Parathyroid adenoma (tissue), 2 donors: Measurements from ENCODE around the gene NEK7.

Experiments
- H2AFZ ChIP-seq: fragments of 300-600 bp; sonication (generic); one replicate; pipeline ENCODE4 v1.7.0; 2017; ENCODE audit warnings: antibody characterized with exemption, mild to moderate bottlenecking
- H3K27ac ChIP-seq: fragments of 300-600 bp; sonication (generic); one replicate; pipeline ENCODE4 v1.7.0; 2017
- H3K27me3 ChIP-seq: fragments of 300-600 bp; sonication (generic); one replicate; pipeline ENCODE4 v1.7.0; 2017; ENCODE audit warnings: low read length; ENCODE audit not compliant: control insufficient read depth, insufficient read depth
- H3K36me3 ChIP-seq: fragments of 300-600 bp; sonication (generic); one replicate; pipeline ENCODE4 v1.7.0; 2017; ENCODE audit warnings: low read length; ENCODE audit not compliant: control insufficient read depth, insufficient read depth
- H3K4me1 ChIP-seq: fragments of 300-600 bp; sonication (generic); one replicate; pipeline ENCODE4 v1.7.0; 2017; ENCODE audit warnings: control low read depth
- H3K4me2 ChIP-seq: fragments of 300-600 bp; sonication (generic); one replicate; pipeline ENCODE4 v1.7.0; 2017; ENCODE audit warnings: low read length
- H3K4me3 ChIP-seq: fragments of 300-600 bp; sonication (generic); one replicate; pipeline ENCODE4 v1.7.0; 2017; ENCODE audit warnings: low read depth, low read length
- H3K79me2 ChIP-seq: fragments of 300-600 bp; sonication (generic); one replicate; pipeline ENCODE4 v1.7.0; 2017; ENCODE audit warnings: control low read depth
- H3K9ac ChIP-seq: fragments of 300-600 bp; sonication (generic); one replicate; pipeline ENCODE4 v1.7.0; 2017; ENCODE audit warnings: mild to moderate bottlenecking
- H3K9me3 ChIP-seq: fragments of 300-600 bp; sonication (generic); one replicate; pipeline ENCODE4 v1.7.0; 2017; ENCODE audit warnings: low read length; ENCODE audit not compliant: control insufficient read depth
- TF ChIP-seq, protein P1 (sequence below): fragments of 300-600 bp; sonication (generic); IDR thresholded peaks from one replicate; pipeline ENCODE4 v1.7.0; 2017; ENCODE audit warnings: antibody characterized with exemption, mild to moderate bottlenecking
- donor health status: primary hyperparathyroidism.

Gene NEK7

DNA sequence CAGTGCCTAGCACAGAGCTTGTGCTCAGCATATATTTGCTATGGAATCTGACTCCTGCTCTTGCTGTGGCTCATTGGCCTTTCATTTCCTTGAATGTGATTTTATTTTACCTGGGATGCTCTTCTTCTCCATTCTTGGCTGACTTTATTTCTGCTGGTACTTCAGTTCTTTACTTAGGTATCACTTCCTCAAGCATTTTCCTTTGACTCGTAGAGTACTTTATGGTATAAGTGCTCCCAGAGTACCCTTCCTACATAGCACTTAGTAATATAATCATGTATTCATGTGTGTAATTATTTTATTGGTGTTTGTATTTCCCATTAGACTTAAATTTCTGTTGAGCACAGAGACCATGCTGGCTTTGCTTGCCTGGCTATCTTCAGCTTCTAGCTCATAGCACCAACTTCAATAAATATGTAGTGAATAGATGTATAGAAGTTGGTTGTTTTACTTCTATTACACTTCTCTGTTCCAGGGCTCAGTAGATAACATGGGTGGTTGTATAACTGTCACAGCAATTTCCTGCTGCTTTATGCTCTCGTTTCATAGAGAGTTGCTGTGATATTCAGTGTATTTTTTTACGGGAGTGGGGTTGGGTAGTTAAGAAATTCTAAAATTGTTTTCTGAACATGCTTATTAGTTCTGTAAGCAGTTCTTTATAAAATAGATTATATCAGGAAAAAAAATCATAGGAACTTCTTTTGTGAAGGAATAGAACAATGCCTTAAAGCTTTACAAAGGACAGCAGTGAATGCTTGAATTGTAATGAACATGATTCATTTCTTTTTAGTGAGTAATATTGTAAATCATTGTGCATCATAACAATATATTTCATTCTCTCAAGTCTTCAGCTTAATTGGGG, 112.2 kb downstream of the NEK7 start:
- Histone ChIP-seq H3K27me3 (no peaks in the 10 kb centered on the region), H3K4me3 (no peak overlapping the region), H3K4me1 (no peaks in the 10 kb centered on the region), H3K4me2 (no peak overlapping the region), H2AFZ (no peak overlapping the region), H3K9ac (no peak overlapping the region), H3K27ac (no peak overlapping the region), H3K9me3 (no peaks in the 10 kb centered on the region), H3K79me2 (no peaks in the 10 kb centered on the region), H3K36me3 (no peaks in the 10 kb centered on the region)
- TF ChIP-seq, protein P1, sequence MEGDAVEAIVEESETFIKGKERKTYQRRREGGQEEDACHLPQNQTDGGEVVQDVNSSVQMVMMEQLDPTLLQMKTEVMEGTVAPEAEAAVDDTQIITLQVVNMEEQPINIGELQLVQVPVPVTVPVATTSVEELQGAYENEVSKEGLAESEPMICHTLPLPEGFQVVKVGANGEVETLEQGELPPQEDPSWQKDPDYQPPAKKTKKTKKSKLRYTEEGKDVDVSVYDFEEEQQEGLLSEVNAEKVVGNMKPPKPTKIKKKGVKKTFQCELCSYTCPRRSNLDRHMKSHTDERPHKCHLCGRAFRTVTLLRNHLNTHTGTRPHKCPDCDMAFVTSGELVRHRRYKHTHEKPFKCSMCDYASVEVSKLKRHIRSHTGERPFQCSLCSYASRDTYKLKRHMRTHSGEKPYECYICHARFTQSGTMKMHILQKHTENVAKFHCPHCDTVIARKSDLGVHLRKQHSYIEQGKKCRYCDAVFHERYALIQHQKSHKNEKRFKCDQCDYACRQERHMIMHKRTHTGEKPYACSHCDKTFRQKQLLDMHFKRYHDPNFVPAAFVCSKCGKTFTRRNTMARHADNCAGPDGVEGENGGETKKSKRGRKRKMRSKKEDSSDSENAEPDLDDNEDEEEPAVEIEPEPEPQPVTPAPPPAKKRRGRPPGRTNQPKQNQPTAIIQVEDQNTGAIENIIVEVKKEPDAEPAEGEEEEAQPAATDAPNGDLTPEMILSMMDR: no peak

DNA sequence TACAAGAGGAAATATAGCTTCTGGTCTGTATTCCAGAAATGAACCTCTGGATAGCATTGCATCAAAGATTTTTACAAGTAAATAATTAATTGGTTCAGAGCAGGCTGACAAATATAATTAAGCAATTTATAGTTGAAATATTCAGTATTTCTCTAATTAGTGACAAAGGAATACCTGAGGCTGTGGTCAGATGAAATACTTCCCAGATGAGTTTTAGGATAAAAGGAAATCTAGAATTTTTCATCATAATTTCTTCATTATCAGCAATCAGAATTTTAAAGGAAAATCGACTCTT, 112.8 kb downstream of the NEK7 start:
- H2AFZ ChIP-seq: no peak overlapping the region
- H3K27me3 ChIP-seq: no peaks in the 10 kb centered on the region
- no peaks in the 10 kb centered on the region for H3K79me2 ChIP-seq
- no peaks in the 10 kb centered on the region for H3K36me3 ChIP-seq
- H3K9me3 ChIP-seq: no peaks in the 10 kb centered on the region
- no peak overlapping the region for H3K4me2 ChIP-seq
- no peak overlapping the region for H3K9ac ChIP-seq
- TF ChIP-seq, protein P1: no peak
- H3K4me3 ChIP-seq: no peak overlapping the region
- H3K27ac ChIP-seq: no peak overlapping the region
- no peaks in the 10 kb centered on the region for H3K4me1 ChIP-seq

DNA sequence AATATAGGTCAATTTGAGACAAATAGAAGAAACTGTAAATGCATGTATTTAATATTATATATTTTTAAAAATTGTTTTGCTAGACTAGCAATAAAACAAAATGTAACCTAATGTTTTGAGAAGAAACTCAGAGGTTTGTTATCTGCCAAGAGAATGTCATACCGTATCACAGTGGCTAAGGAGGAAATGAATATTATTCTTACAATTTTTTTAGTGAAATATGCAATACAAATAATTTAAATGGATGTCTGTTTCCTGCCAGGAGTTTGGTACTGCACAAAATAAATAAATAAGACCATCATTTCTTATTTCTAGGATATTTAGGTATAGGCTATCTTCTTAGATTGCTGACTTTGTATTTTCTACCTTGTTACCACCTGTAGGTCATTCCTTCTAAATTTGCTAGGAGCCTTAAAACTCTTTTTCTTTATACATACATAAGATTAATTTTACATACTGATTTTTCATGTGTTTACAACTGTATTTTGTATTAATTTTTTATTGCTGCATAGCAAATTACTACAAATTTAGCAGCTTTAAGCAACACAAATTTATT, 113.6 kb downstream of the NEK7 start:
- Histone ChIP-seq H3K4me1 (no peaks in the 10 kb centered on the region), H3K27ac (no peak overlapping the region), H3K9me3 (no peaks in the 10 kb centered on the region), H3K27me3 (no peaks in the 10 kb centered on the region), H3K4me3 (no peak overlapping the region), H2AFZ (no peak overlapping the region), H3K4me2 (no peak overlapping the region), H3K79me2 (no peaks in the 10 kb centered on the region), H3K9ac (no peak overlapping the region), H3K36me3 (no peaks in the 10 kb centered on the region)
- TF ChIP-seq, protein P1: no peak

- H3K9ac ChIP-seq: no peak overlapping the region
- no peak overlapping the region for H3K4me2 ChIP-seq
- TF ChIP-seq, protein P1: no peak
- no peaks in the 10 kb centered on the region for H3K36me3 ChIP-seq
- H3K4me1 ChIP-seq: no peaks in the 10 kb centered on the region
- H2AFZ ChIP-seq: no peak overlapping the region
- no peaks in the 10 kb centered on the region for H3K27me3 ChIP-seq
- no peaks in the 10 kb centered on the region for H3K79me2 ChIP-seq
- no peaks in the 10 kb centered on the region for H3K9me3 ChIP-seq
- no peak overlapping the region for H3K4me3 ChIP-seq
- no peak overlapping the region for H3K27ac ChIP-seq
Measured at GRCh38 chr1:198271467-198271866, 114.7 kb downstream of the NEK7 start.

GRCh38 chr1:198272492-198272891, 115.7 kb downstream of the NEK7 start:
- Histone ChIP-seq H3K4me2 (no peak overlapping the region), H3K4me3 (no peak overlapping the region), H3K9me3 (no peaks in the 10 kb centered on the region), H3K79me2 (no peaks in the 10 kb centered on the region), H3K27me3 (no peaks in the 10 kb centered on the region), H3K9ac (no peak overlapping the region), H3K27ac (no peak overlapping the region), H3K4me1 (no peaks in the 10 kb centered on the region), H2AFZ (no peak overlapping the region), H3K36me3 (no peaks in the 10 kb centered on the region)
- TF ChIP-seq, protein P1: no peak
